Right lobe of liver (tissue), 6 donors: Measurements from ENCODE around the gene ALS2. TPM values are rescaled to one million over a fixed set of nuclear protein-coding genes. Genes with fewer than 3 reads are reported as not detected.
"Not testable (repeated sequence)": the region's sequence is repeated elsewhere in the genome, so short reads cannot be mapped to it uniquely, and the experiment has no call there.

Experiments
- ATAC-seq, 4 donors: fragments of 200-7000 bp; cut with Tn5 transposase; one replicate each; pipeline ENCODE4 v1.9.1; 2020; ENCODE audit warnings: mild to moderate bottlenecking in 4 of 4, moderate library complexity in 4 of 4
- DNase-seq, 3 donors: peaks; one replicate each; pipeline ENCODE4 v3.0.0-alpha.2; 2020
- H3K27ac ChIP-seq, 3 donors: fragments of 200-600 bp; one replicate each; pipeline ENCODE4 v1.8.0; 2022
- H3K27me3 ChIP-seq, 2 donors: fragments of 200-600 bp; one replicate each; pipeline ENCODE4 v1.8.0; 2022
- H3K36me3 ChIP-seq, 4 donors: fragments of 200-600 bp; sonication (generic) in 1 of 4; one replicate each; pipeline versions ENCODE4 v1.5.1 to v1.8.0; 2017 to 2022; ENCODE audit warnings: control low read depth in 1 of 4
- H3K4me1 ChIP-seq, 4 donors: fragments of 200-600 bp; sonication (generic) in 1 of 4; one replicate each; pipeline versions ENCODE4 v1.5.1 to v1.8.0; 2017 to 2022; ENCODE audit warnings: control low read depth in 1 of 4
- H3K4me3 ChIP-seq, 3 donors: fragments of 200-600 bp; one replicate each; pipeline ENCODE4 v1.8.0; 2022
- H3K9me3 ChIP-seq, 4 donors: fragments of 200-600 bp; sonication (generic) in 1 of 4; one replicate each; pipeline versions ENCODE4 v1.5.1 to v1.8.0; 2017 to 2022; ENCODE audit warnings: control low read depth in 1 of 4
- CTCF ChIP-seq, 4 donors: fragments of 200-600 bp in 3 of 4; fragments of 450-650 bp in 1 of 4; IDR thresholded peaks; one replicate each; pipeline versions ENCODE4 v1.5.1 to v1.8.0; 2016 to 2022; ENCODE audit warnings: antibody characterized with exemption in 4 of 4, mild to moderate bottlenecking in 2 of 4
- POLR2A ChIP-seq: fragments of 450-650 bp; IDR thresholded peaks from one replicate; pipeline ENCODE4 v1.6.1; 2017; ENCODE audit warnings: antibody characterized with exemption, mild to moderate bottlenecking
- WGBS: methylation state at CpG from one replicate; pipeline ENCODE4 v1.1.6; 2018; ENCODE audit warnings: low coverage, low lambda C conversion rate; ENCODE audit not compliant: insufficient coverage; ENCODE audit errors: missing lambda C conversion rate; 5-methylcytosine and 5-hydroxymethylcytosine counted together
- intact Hi-C, 2 donors: fragments of 100-400 bp; cut with DNase I; formaldehyde crosslinking; loops; one replicate each; pipeline versions ENCODE4 v1.11.2 to v1.14.1; 2022
- total RNA-seq, 6 experiments: library from RNA; depleted of rRNA in 2 of 6; stranded (reverse); fragments of >200 nt in 2 of 6; fragmentation: NEBNext Ultra II Directional in 3 of 6; extraction: Animal tissue kit (Norgen Biotek cat#: 25700) in 3 of 6; gene quantifications; one replicate each; pipeline versions ENCODE4 v1.1.0 to v1.2.4, GENCODE V29; 2016 to 2023
- donor health status: DM: no; HTN: yes; CAD: no.
- donor health status: DM: no; HTN: no; CAD: no.
- donor health status: DM: no; HTN: no; CAD: no.
- donor health status: DM: no; HTN: yes; CAD: no.
- donor health status: DM: no; HTN: yes; CAD: no.

Gene ALS2
- total RNA-seq, 6 experiments from 2014 or later = 15.8 to 24.9 (median 20.3) TPM

GRCh38 chr2:201773990-201774389 is 6.7 kb downstream of the ALS2 start:
- TF ChIP-seq CTCF (IDR thresholded peaks at IDR 0.05) = no peak
- no peak for TF ChIP-seq POLR2A
- intact Hi-C loops = no loop called here

GRCh38 chr2:201769666-201770373 is 10.9 kb downstream of the ALS2 start:
- no peak for DNase-seq
- H3K27ac ChIP-seq = no peak overlapping the region
- H3K27me3 ChIP-seq = no peaks in the 10 kb centered on the region
- H3K36me3 ChIP-seq = peaks cover 0 to 7% (median 2%) of the 10 kb centered on the region in 4 donors
- no peak overlapping the region for H3K4me3 ChIP-seq
- intact Hi-C loops = no loop called here
- H3K9me3 ChIP-seq = no peaks in the 10 kb centered on the region
- no peak for ATAC-seq
- 82% methylated on average over 4 of the region's 4 CpGs for WGBS
- TF ChIP-seq POLR2A (no peak), CTCF (IDR thresholded peaks at IDR 0.05) (no peak)
- H3K4me1 ChIP-seq = peaks cover 0 to 17% (median 1%) of the 10 kb centered on the region in 4 donors

More at GRCh38 chr2:201773990-201774389, 6.7 kb downstream of the ALS2 start:
- no peak for ATAC-seq
- no peaks in the 10 kb centered on the region for H3K36me3 ChIP-seq
- H3K27me3 ChIP-seq = no peaks in the 10 kb centered on the region
- 67% methylated on average over 1 of the region's 1 CpG for WGBS
- H3K27ac ChIP-seq = no peak overlapping the region
- DNase-seq = no peak
- no peaks in the 10 kb centered on the region for H3K9me3 ChIP-seq
- peaks cover 0 to 41% (median 25%) of the 10 kb centered on the region in 4 donors for H3K4me1 ChIP-seq
- no peak overlapping the region for H3K4me3 ChIP-seq

- WGBS = 71% methylated on average over 1 of the region's 1 CpG
- no peak for ATAC-seq
Measured at GRCh38 chr2:201768918-201769317, 11.8 kb downstream of the ALS2 start.

GRCh38 chr2:201765799-201766198 is 14.9 kb downstream of the ALS2 start:
- DNase-seq (no peak), ATAC-seq (no peak)
- intact Hi-C loops = no loop called here
- H3K36me3 ChIP-seq = peaks cover 0 to 15% (median 6%) of the 10 kb centered on the region in 4 donors
- no peaks in the 10 kb centered on the region for H3K27me3 ChIP-seq
- H3K4me3 ChIP-seq = no peak overlapping the region
- no peaks in the 10 kb centered on the region for H3K9me3 ChIP-seq
- H3K27ac ChIP-seq = no peak overlapping the region
- peaks cover 0 to 15% (median 0%) of the 10 kb centered on the region in 4 donors for H3K4me1 ChIP-seq
- TF ChIP-seq POLR2A (no peak), CTCF (IDR thresholded peaks at IDR 0.05) (no peak)

More at GRCh38 chr2:201768918-201769317, 11.8 kb downstream of the ALS2 start:
- Histone ChIP-seq H3K4me1 (peaks cover 0 to 15% (median 0%) of the 10 kb centered on the region in 4 donors), H3K27ac (no peak overlapping the region), H3K9me3 (no peaks in the 10 kb centered on the region), H3K27me3 (no peaks in the 10 kb centered on the region), H3K36me3 (peaks cover 0 to 7% (median 2%) of the 10 kb centered on the region in 4 donors), H3K4me3 (no peak overlapping the region)
- no peak for DNase-seq
- no peak for TF ChIP-seq POLR2A
- TF ChIP-seq CTCF (IDR thresholded peaks at IDR 0.05) = no peak
- intact Hi-C loops = no loop called here

- H3K27ac ChIP-seq, ATAC-seq, H3K27me3 ChIP-seq, DNase-seq, intact Hi-C loops, H3K9me3 ChIP-seq, H3K4me3 ChIP-seq: not testable (repeated sequence)
- H3K4me1 ChIP-seq = peaks cover 0 to 10% (median 0%) of the 10 kb centered on the region in 4 donors
- 99% methylated on average over 7 of the region's 7 CpGs for whole genome bisulfite sequencing
- peaks cover 0 to 17% (median 6%) of the 10 kb centered on the region in 4 donors for H3K36me3 ChIP-seq
Measured at GRCh38 chr2:201764469-201764868, 16.3 kb downstream of the ALS2 start.
